Glomerular visceral epithelial cell (primary cell): ENCODE results near the gene GPR153.
"Not testable (repeated sequence)": the region's sequence is repeated elsewhere in the genome, so short reads cannot be mapped to it uniquely, and the experiment has no call there.

Experiments used
- DNase-seq: peaks from one replicate; pipeline ENCODE4 v3.0.0-alpha.2; 2016; ENCODE audit errors: extremely low spot score

Gene GPR153

DNA sequence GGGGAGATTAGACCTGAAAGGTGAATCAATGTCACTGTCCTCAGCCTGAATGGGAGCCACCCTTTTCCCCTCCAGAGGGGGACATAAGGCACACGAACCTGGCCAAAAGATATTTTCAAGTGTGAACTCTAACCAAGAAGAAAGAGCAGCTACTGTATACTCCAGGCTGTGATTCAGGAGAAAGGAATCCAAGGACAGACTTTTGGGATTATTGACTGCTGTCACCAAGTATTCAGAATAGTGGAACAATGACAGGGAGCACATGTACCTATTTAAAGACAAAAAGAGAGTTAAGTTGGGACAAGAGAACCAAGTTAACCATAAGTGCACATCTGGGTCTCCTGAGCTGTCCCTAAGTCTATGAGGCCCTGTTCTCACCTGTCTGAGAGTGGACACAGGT, 27.5 kb downstream of the GPR153 start:
- DNase-seq: no peak

DNA sequence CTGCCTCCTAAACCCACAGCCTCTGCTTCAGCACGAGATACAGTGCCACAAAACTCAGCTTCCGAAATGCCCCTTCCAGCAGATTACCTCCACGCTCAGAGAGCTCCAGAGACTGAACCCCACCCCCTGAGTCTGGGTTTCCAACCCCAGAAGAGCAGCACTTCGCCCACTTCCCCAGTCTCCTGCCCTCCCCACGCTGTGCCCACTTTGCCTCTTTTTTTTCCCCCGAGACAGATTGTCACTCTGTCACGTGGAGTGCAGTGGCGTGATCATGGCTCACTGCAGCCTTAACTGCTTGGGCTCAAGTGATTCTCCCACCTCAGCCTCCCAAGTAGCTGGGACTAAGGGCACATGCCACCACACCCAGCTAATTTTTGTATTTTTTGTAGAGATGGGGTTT, 35.2 kb downstream of the GPR153 start:
- no peak for DNase-seq

DNA sequence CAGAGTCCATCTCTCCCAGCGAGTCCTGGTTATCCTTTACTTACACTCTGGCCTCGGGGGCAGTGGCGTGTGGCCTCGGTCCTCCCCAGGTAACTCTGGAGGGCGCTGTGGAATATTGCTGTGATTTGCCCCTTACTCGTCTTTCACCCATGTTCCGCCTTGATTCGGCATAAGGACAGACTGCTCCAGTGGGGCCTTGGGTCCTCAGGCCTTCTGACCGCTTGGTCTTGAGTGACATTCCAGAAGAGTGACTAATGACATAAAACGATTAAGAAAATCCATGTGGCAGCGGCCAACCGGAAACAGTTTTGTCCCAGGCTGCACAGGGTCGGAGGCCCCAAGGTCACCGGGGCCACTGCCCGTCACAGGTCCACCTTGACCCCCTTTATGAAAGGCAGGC, 36.2 kb downstream of the GPR153 start:
- DNase-seq: peak; percentile 56

DNA sequence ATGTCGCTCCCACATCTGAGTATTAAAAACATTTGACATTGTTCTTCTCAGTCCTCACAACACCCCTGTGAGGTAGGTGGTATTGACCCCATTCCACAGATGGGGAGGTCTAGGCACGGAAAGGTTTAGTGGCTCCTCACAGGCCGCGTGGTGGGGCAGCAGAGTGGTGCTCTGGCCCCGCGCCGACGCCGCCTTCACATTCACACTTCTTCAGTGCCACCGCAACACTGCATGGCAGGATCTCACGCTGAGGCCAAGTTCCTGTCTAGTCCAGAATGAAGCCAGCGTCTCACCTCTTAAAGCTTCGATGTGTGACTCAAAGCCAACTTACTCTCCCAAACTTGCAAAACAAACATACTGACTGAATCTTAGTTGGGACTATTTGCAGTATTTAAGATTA, 37.3 kb downstream of the GPR153 start:
- no peak for DNase-seq

DNA sequence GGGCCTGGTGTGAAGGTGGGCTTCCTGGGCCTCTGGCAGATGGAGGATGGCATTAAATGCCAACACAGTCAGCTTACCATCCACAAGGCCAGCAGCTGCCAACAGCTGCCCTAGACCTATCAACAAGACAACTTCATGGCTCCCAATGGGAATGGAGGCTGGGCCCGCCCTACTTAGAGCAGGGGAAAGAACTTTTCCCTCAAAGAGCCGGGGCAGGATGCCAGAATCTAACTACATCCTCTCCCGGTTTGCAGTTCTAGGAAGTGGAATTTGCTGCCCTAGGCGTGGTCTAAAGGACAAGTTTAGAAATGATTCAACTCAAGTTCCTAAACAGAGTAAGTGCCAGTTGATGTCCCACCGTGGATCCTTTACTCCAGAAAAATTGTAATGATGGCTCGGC, 38.3 kb downstream of the GPR153 start:
- DNase-seq: no peak

DNA sequence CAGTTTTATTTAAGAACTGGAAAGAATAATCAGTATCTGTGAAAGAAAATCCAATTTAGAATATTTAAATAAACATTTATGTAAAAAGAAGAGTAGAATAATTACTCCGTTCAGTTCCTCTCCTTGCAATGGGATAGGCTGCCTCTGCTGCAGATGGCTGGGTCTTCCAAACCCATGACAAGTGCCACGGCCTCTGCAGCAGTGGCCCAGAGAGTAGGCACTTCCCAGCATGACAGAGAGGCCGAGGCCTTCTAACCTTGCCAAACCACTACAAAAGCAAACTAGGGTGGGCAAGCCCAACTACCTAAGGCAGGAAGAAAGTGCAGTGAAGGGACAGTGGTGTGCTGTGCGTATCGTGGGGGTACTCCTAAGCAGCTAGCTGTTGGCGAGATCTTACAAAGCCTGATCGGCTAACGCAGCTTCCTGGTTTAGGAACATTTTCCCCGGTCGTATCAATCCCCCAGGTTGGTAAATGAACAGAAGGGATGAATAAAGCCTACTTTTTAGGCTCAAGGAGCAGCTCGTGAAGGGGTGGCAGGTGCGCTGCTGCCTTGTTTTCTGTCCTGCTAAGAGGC, 39.6 kb downstream of the GPR153 start:
- no peak for DNase-seq

DNA sequence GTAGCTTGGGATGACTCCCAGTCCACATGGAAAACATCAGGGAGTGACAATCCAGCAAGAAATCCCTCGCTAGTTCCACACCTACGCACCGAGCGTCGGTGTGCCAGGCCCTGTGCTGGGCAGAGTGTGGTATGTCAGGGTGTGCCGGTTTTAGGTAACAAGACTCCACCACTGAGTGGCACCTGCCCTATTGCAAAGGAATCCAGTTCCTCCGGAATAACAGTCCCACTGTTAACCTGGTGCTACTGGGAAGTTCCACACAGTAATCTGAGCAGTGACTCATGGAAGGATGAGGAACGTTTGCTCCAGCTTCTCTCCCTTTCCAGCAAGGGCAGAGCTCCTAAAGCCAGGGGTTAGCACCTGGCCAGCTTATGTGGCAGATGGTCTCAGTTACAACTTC, 40.7 kb downstream of the GPR153 start:
- peak; percentile 33 for DNase-seq

DNA sequence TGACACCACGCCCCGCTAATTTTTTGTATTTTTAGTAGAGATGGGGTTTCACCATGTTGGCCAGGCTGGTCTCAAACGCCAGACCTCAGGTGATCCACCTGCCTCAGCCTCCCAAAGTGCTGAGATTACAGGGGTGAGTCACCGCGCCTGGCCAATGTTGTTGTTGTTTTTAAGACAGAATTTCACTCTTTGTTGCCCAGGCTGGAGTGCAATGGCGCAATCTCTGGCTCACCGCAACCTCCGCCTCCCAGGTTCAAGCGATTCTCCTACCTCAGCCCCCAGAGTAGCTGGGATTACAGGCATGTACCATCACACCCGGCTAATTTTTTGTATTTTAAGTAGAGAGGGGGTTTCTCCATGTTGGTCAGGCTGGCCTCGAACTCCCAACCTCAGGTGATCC, 41.3 kb downstream of the GPR153 start:
- not testable (repeated sequence) for DNase-seq

DNA sequence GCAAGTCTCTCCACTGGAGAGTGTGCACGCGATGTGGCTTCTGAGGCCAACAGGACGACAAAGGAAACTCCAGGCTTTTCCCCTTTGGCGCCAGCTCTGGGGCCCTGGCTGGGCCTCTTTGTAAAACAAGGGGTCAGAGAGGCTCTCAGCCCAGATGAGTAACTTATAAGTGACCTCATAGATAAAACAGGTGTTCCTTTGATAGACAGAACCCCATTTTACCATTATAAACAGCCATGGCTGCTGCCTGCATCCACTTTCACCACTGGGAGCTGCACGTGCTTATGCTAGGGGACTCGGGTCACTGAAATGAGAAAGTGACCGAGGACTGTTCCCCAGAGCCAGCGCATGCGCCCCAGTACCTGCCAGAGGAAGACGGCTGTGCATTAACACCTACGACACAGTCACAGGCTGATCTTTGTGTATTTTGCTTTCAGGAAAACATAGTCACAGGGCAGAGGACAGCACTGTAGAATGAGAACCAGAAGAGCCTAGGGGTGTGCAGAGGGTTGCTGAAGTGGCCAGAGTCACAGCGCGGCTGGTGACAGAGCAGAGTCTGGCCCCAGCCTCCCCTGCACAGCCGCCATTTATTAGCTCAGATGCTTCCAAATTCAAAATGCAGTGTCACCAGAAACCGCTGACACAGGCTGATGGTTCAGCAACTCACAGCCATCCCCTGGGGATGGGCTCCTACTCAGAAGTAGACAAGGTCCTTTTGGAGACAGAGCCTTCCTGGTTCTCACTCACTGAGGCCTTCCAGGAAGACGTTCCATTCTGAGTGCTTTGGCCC, 42.3 kb downstream of the GPR153 start:
- DNase-seq: peak; percentile 17

DNA sequence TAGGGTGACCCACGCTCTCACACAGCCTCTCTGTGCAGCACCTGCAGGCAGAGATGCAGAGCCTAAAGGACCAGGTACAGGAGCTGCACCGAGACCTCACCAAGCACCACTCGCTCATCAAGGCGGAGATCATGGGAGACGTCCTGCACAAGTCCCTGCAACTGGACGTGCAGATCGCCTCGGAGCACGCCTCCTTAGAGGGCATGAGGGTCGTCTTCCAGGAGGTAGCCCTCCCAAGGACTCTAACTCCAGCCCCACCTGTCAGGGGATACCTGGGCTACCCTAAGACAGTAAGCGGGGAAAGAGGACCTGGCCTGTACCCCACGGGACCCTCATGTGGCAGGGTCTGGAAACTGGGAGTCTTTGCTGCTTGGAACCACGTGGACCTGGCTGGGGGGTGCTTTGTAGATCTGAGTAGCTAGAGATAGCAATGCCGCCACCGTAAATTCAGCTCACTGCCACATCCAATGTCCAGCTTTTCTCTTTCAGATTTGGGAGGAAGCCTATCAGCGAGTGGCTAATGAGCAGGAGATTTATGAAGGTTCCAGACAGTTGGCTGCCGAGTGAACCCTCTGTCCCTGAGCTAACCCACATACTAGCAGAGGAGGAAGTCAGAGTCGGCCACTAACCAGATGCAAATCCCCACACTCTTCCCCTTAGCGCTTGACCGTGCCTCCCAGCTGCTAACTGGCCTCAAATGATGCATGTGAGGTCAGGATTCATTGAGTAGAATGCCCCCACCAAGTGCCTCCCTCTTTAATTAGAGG, 48.5 kb downstream of the GPR153 start:
- no peak for DNase-seq

DNA sequence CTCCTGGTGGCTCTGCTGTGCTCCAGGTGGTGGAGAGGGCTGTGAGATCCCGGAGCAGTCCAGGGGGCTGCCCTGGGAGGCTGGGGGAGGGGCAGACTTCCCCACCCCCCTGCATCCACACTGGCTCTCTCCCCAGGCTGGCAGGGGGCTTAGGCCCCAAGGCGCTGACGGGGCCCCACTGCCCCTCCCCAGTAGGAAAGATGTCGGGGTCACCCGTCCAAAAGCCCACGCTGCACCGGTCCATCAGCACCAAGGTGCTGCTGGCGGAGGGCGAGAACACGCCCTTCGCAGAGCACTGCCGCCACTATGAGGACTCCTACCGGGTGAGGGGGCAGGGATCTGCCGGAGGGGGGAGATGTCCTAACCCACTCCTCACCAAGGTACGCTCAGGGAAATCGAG, 49.2 kb downstream of the GPR153 start:
- no peak for DNase-seq

DNA sequence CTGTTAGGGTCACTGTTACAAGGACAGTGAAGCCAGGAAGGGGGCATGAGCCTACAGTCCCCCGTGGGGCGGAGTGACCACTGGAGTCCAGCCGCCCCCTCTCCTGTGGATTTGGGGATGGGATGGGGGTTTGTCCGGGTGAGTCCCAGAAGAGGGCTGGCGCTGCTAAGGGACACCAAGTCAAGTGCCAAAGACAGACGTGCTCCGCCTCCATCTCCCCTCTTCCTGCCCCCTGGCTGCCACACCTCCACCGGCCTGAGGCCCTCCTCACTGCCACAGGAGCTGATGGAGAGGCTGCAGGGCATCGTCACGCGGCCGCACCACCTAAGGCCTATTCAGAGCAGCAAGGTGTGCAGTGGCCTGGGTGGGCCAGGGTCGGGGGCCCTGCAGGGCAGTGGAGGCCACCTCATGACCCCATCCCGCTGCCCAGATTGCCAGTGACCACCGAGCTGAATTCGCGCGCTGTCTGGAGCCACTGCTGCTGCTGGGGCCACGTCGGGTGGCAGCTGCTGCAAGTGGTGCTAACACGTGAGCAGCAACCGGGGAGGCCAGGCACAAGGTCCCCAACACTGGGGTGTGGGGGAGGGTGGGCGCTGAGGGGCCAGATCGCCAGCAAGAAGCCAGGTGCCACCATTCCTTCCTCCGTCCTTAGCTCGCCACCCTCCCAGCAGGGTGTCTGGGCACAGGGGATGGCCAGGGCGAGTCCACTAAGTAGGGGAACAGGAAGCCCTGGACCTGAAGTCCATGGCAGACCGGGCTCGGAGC, 50.1 kb downstream of the GPR153 start:
- DNase-seq: no peak

DNA sequence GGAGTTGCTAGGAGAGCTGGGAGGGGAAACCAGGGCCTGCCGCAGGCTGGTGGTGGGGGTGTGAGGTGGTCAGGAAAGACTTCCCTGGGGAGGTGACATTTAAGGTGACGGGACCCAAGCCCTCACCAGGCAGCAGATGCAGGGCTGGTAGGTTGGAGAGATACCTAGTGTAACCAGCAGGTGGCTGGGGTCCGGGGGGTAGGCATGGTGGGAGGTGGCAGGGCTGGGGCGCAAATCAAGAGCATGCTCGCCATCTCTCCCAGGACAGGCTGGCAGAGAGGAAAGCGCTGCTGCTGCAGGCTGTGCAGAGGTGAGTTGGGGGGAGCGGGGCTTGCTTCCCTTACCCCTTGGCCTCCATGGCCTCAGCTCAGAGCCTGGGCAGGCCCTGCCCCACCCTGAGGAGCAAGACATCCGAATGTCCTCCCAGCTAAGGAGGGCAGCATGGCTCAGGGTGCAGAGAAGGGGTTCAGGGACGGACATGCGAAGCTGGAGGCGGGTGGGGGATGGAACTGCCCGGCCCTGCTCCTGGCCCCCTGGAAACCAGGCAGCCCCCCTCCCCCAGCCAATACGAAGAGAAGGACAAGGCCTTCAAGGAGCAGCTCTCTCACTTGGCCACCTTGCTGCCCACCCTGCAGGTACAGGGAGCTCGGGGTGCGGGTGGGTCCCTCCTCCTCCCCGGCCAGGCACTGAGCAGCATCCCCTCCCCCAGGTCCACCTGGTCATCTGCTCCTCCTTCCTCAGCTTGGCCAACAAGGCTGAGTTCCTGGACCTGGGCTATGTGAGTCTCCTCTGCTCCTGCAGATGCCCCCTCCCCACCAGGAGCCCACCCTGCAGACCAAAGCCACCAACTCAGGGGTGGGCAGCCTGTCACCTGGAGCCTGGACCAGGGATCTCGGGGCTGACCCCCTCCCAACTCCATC, 51.0 kb downstream of the GPR153 start:
- no peak for DNase-seq

DNA sequence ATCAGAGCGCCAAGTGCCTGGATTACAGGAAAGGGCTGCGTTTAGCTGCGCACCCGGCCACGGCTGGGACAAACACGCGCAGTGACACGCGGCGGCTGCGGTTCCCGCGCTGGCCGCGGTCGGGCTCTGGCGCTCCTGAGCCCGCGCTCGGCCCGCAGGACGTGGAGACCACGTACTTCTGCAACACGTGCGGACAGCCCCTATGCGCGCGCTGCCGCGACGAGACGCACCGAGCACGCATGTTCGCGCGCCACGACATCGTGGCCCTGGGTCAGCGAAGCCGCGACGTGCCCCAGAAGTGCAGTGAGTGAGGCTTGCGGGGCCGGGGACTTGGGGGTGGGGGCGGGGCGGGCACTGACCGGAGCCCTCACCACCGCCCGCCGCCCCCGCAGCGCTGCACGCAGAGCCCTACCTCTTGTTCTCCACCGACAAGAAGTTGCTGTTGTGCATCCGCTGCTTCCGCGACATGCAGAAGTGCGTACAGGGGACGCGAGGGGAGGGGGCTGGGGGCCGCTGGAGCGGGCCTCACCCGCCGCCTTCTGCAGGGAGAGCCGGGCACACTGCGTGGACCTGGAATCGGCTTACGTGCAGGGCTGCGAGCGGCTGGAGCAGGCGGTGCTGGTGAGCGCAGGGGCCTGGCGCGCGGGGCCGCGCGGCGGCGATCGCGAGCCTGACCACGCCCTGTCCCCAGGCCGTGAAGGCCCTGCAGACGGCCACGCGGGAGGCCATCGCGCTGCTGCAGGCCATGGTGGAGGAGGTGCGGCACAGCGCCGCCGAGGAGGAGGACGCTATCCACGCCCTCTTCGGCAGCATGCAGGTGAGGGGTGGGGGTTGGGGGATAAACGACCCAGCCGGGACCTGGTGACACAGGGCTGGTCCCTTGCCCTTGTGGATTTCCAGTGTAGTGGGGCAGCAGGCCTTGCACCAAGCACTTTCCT, 51.9 kb downstream of the GPR153 start:
- no peak for DNase-seq

DNA sequence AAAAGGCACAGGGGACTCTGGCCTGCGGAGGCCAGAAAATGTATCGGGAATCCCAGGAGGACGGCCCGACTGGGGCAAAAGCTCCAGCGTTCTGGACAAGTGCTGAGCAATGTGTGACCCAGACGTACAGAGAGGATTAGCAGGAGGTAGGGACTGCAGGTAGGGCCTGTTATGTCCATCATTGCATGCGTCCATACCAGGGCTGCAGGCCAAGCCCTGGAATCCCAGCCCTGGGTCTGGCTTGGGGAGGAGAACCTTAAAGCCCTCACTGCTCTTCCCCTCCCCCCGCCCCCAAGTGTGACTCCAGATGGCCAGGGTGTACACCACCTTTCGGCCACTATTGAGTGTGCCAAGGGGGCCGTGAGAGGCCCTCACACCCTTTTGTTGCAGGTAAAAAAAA, 53.0 kb downstream of the GPR153 start:
- no peak for DNase-seq

DNA sequence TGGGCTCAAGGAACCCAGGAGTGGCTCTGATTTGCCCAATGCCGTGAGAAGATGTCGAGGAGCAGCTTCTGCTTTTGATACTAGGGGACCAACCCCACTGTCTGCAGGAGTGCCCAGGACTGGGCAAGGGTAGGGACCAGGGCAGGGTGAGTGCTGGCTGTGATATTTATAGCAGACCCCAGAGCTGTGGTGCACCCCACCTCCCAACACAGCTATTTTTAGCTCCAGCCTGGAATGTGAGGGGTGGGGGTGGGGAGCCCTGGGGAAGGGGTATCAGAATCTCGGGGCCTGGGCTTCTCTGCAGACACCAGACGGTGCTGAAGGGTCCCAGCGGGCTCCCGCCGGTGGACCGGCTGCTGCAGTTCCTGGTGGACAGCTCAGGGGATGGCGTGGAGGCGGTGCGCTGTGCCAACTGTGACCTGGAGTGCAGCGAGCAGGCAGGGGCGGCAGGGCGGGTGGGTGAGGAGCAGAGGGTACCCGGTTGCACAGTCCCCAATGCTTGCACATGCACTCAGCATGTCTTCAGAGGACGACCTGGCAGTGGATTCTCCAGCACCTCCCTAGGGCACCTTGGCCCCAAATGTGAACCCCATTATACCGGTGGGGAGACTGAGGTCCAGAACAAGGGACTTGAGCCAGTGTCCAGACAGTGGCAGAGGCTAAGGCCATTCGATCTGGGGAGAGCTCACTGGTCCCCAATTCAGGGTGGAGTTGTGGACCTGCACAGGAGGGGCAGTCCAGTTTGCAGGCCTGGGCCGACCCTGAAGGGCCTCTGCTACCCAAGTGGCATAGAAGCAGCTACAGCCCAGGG, 53.6 kb downstream of the GPR153 start:
- DNase-seq: no peak

DNA sequence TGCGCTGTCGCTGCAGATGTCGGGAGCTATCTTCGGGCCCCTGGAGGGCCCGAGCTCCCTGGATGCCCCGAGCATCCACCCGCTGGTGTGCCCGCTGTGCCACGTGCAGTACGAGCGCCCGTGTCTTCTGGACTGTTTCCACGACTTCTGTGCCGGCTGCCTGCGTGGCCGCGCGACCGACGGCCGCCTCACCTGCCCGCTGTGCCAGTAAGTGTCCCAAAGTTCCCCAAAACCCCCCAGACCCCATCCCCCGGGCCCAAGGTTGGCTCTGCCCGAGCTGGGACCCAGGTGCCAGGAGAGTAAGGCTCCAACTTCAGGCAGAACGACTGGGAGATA, 54.4 kb downstream of the GPR153 start:
- no peak for DNase-seq

DNA sequence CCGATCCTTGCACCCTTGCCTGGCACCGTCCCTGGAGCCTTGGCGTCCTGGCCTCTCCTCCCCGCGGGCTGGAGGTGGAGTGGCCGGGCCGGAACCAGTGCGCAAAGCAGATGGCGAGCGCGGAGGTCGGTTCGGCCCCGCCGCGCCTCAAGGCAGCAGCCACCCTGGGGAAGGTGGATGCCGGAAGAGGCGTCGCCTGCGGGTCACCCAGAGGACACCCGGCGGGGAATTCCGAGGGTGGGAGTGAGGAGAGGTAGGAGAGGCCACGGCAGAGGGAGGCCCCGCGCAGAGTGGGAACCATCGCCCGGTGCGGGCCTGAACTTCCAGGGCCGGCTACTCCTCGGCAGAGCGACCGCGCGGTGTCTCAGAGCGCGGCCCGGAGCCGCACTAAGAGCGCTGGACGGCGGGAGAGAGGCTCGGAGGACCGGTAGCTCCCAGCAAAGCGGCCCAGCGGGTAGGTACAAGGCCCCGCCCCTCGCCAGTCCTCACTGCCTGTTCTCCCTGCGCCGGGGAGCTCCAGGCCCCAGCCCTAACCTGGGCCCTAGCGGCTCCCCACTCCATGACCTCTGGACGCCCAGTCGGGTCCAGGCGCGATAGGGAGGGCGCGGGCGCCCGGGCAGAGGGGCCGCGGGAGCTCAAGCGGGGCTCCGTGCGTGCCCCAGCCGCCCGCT, 54.9 kb downstream of the GPR153 start, which contains the start of gene RNF207:
TSS of gene RNF207 (plus strand) at position 271 of the 671 bp plus-strand sequence. CDS start 417 bp downstream, outside the sequence.
- peak; percentile 86 for DNase-seq

DNA sequence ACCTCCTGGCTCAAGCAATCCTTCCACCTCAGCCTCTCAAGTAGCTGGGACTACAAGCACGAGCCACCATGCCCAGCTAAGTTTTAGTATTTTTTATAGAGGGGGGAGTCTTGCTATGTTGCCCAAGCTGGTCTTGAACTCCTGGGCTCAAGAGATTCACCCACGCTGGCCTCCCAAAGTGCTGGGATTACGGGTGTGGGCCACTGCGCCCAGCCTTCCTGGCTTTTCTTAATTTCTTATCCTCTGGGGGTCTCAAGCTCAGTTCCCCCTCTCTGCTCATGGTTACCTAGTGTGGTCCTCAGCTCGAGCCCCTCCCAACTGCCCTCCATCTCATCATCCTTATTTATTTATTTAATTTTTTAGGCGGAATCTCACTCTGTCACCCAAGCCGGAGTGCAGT, 58.6 kb downstream of the GPR153 start:
- DNase-seq: no peak
